Astrocyte of the spinal cord (primary cell): ENCODE results near the gene OGA.

ENCODE experiments used
- DNase-seq: peaks from one replicate; pipeline ENCODE4 v3.0.0; 2011; ENCODE audit warnings: low read depth, low spot score
- H3K4me3 ChIP-seq: 2 replicates; pipeline ENCODE4 v1.5.1; 2011; ENCODE audit warnings: low read depth, mild to moderate bottlenecking, low read length, moderate library complexity
- CTCF ChIP-seq: IDR thresholded peaks from 2 replicates; pipeline ENCODE4 v1.5.1; 2012; ENCODE audit warnings: low read depth, mild to moderate bottlenecking, low read length, inconsistent platforms
- in situ Hi-C: cut with HindIII; loops from 2 replicates; pipeline ENCODE4 v1.10.0; 2017; ENCODE audit warnings: low sequenced_read_pairs

The OGA gene

DNA sequence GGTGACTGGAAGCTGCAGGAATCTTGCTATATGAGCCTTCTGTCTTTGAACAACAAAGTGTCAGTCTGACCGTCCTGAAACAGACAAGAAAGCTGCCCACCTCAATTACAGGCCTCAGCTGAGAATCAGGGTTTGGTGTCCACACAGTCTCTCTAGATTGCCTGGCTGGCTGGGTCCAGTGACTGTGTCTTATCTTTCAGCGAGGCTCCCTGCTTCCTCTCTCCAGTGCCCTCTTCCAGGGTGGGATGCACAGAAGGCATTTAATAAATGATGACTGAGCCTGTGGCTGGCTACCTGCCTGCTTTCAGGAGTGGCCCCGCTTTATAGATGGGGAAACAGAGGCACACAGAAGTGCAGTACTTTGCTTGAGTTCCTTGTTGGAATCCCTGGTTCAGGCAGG is 69.7 kb downstream of the OGA start:
- no peak for DNase-seq
- H3K4me3 ChIP-seq = no peak overlapping the region
- no peak for TF ChIP-seq CTCF
- in situ Hi-C loops = no loop called here

DNA sequence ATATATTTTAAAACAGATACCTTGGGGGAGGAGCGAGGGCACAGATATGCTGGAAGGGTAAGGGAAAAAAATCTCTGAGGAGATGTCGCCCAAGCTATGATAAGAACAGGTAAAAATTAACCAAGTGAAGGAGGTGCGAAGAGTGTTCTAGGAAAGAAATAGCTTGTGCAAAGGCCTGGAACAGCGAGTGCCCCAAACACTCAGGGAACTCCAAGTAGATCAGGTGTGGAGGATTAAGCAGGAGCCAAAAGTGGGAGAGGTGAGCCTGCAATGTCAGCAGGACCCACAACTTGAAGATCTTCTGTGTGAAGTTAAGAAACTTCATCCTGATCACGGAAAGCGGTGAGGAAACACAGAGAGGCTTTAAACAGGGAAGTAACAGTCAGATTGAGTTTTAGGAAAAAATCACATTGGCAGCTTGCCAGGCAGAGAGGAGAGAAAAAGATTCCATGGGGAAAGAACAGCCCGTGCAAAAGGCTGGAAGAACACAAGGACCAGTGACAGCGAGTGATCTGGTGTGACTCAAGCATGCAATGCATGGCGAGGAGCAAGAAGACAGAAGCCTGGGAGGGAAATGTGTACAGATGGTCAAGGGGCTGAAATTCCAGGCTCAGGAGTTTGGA is 73.1 kb downstream of the OGA start:
- in situ Hi-C loops = no loop called here

DNA sequence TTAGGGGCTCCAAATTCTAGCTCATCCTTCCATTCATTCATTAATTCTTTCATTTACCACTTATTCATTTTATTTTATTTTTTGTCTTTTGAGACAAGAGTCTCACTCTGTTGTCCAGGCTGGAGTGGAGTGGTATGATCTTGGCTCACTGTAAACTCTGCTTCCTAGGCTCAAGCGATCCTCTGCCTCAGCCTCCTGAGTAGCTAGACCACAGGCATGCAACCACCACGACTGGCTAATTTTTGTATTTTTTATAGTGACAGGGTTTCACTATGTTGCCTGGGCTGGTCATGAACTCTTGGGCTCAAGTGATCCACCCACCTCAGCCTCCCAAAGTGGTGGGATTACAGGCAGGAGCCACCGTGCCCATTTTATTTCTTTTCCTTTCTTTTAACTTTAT is 74.0 kb downstream of the OGA start:
- DNase-seq = no peak
- in situ Hi-C loops = no loop called here
- H3K4me3 ChIP-seq = no peak overlapping the region
- TF ChIP-seq CTCF = no peak

More for the DNA sequence above, 73.1 kb downstream of the OGA start:
- no peak overlapping the region for H3K4me3 ChIP-seq
- no peak for TF ChIP-seq CTCF
- no peak for DNase-seq

GRCh38 chr10:101741938-101742337 is 76.3 kb downstream of the OGA start:
- in situ Hi-C loops = no loop called here
- H3K4me3 ChIP-seq = no peak overlapping the region
- no peak for TF ChIP-seq CTCF
- DNase-seq = no peak

- no peak for DNase-seq
- in situ Hi-C loops = no loop called here
- TF ChIP-seq CTCF = no peak
- no peak overlapping the region for H3K4me3 ChIP-seq
Measured at GRCh38 chr10:101736666-101737065, 81.6 kb downstream of the OGA start.
